Keratinocyte (primary cell): Measurements from ENCODE around the gene ARHGAP15.

ENCODE experiments used
- CTCF ChIP-seq, 3 experiments: IDR thresholded peaks in 1 of 3; conservative IDR thresholded peaks in 1 of 3; optimal IDR thresholded peaks in 1 of 3; 2 replicates in 2 of 3; 3 replicates in 1 of 3; pipeline versions ENCODE3 to v1.5.1; 2011; ENCODE audit warnings: low read length in 3 of 3, mild to moderate bottlenecking in 3 of 3, moderate library complexity in 2 of 3, control low read depth in 1 of 3, inconsistent platforms in 1 of 3; ENCODE audit not compliant: insufficient read depth in 2 of 3; ENCODE audit errors: extremely low read depth in 1 of 3
- EZH2 ChIP-seq: IDR thresholded peaks from one replicate; pipeline ENCODE4 v1.6.1; 2012; ENCODE audit warnings: inconsistent platforms, mild to moderate bottlenecking, low read length, moderate library complexity

GRCh38 chr2:143246815-143247744 is 117.9 kb downstream of the ARHGAP15 start:
- no peak for TF ChIP-seq CTCF (optimal IDR thresholded peaks at IDR 0.05 in 1 of 3, IDR thresholded peaks at IDR 0.05 in 1 of 3, conservative IDR thresholded peaks at IDR 0.05 in 1 of 3; ENCODE audit: extremely low read depth in 1 of 3, insufficient read depth in 2 of 3, low read length in 3 of 3)
- no peak for TF ChIP-seq EZH2
